CD8-positive, alpha-beta memory T cell (primary cell): ENCODE results near the gene OPRL1. TPM values are rescaled to one million over a fixed set of nuclear protein-coding genes. Genes with fewer than 3 reads are reported as not detected.
A peak's percentile ranks its signal among the peaks of the same experiment; 100 is the strongest.

Experiments used
- CTCF ChIA-PET: fragments of 350-600 bp; sonication (Branson Sonifier 250); formaldehyde crosslinking; loops from one replicate; lab custom pipeline; 2021; ENCODE audit warnings: antibody characterized with exemption; lab: Charles Lee
- POLR2A ChIA-PET: fragments of 350-600 bp; sonication (Branson Sonifier 250); formaldehyde crosslinking; loops from one replicate; lab custom pipeline; 2021; ENCODE audit warnings: antibody characterized with exemption; lab: Charles Lee
- DNase-seq, 5 donors: peaks; one replicate each; pipeline versions ENCODE4 v3.0.0 to v3.0.0-alpha.2; 2020 to 2022; ENCODE audit warnings: mixed read lengths in 1 of 5
- H3K27ac ChIP-seq: one replicate; pipeline ENCODE4 v1.7.0; 2013; ENCODE audit warnings: low read depth, mild to moderate bottlenecking, low read length, moderate library complexity
- H3K27me3 ChIP-seq: 2 replicates; pipeline ENCODE4 v1.7.0; 2013; ENCODE audit warnings: low read length, mild to moderate bottlenecking; ENCODE audit not compliant: insufficient read depth, poor library complexity, severe bottlenecking
- H3K36me3 ChIP-seq: 2 replicates; pipeline ENCODE4 v1.7.0; 2013; ENCODE audit warnings: mild to moderate bottlenecking, low read length, moderate library complexity; ENCODE audit not compliant: insufficient read depth
- H3K4me1 ChIP-seq: 2 replicates; pipeline ENCODE4 v1.7.0; 2013; ENCODE audit warnings: mild to moderate bottlenecking, low read length, moderate library complexity; ENCODE audit not compliant: insufficient read depth
- H3K4me3 ChIP-seq: 2 replicates; pipeline ENCODE4 v1.7.0; 2013; ENCODE audit warnings: mild to moderate bottlenecking, low read length
- H3K9me3 ChIP-seq: 2 replicates; pipeline ENCODE4 v1.7.0; 2013; ENCODE audit warnings: mild to moderate bottlenecking, low read length
- H3K27ac Mint-ChIP-seq, 8 donors: one replicate each; pipeline ENCODE4 v1.8.0; 2020 to 2021; ENCODE audit warnings: mixed read lengths in 8 of 8, mild to moderate bottlenecking in 6 of 8, inconsistent platforms in 3 of 8, moderate library complexity in 3 of 8
- H3K27me3 Mint-ChIP-seq, 2 donors: one replicate each; pipeline ENCODE4 v1.8.0; 2020 to 2021; ENCODE audit warnings: mixed read lengths in 2 of 2, mild to moderate bottlenecking in 1 of 2, moderate library complexity in 1 of 2
- H3K36me3 Mint-ChIP-seq, 3 donors: one replicate each; pipeline ENCODE4 v1.8.0; 2020 to 2021; ENCODE audit warnings: mixed read lengths in 3 of 3, inconsistent platforms in 1 of 3, mild to moderate bottlenecking in 1 of 3
- H3K4me1 Mint-ChIP-seq, 3 donors: one replicate each; pipeline ENCODE4 v1.8.0; 2020 to 2021; ENCODE audit warnings: mixed read lengths in 3 of 3, inconsistent platforms in 1 of 3, mild to moderate bottlenecking in 1 of 3
- H3K4me3 Mint-ChIP-seq, 7 donors: one replicate each; pipeline ENCODE4 v1.8.0; 2020 to 2021; ENCODE audit warnings: mixed read lengths in 7 of 7, mild to moderate bottlenecking in 6 of 7, moderate library complexity in 4 of 7, inconsistent platforms in 2 of 7
- H3K9me3 Mint-ChIP-seq, 5 donors: one replicate each; pipeline ENCODE4 v1.8.0; 2020 to 2022; ENCODE audit warnings: mixed read lengths in 5 of 5, mild to moderate bottlenecking in 3 of 5, moderate library complexity in 2 of 5, inconsistent platforms in 1 of 5
- polyA plus RNA-seq: library from polyadenylated mRNA; unstranded; fragments of 300-500 nt; fragmentation: Illumina TruSeq; gene quantifications from one replicate; pipeline ENCODE4 v1.2.3, GENCODE V29; 2021
- total RNA-seq, 2 experiments: library from RNA; stranded (reverse); gene quantifications; one replicate each; pipeline ENCODE4 v1.2.3, GENCODE V29; 2021

The OPRL1 gene
- total and polyA plus RNA-seq, 3 experiments from 2014 or later = 0.38 to 0.49 (median 0.44) TPM

GRCh38 chr20:64044484-64045247 lies 35.2 kb upstream of the OPRL1 start:
- Mint-ChIP-seq H3K27me3 (peaks cover 25 to 29% of the 10 kb centered on the region in 2 donors), H3K4me1 (peaks cover 11 to 56% (median 16%) of the 10 kb centered on the region in 3 donors), H3K27ac (peak overlapping the region in 3 of 8 donors; percentile 52 to 95 (median 61)), H3K4me3 (peak overlapping the region in 2 of 7 donors; percentile 46 to 68), H3K9me3 (no peaks in the 10 kb centered on the region), H3K36me3 (no peaks in the 10 kb centered on the region)
- H3K4me1 ChIP-seq = peaks cover 17% of the 10 kb centered on the region
- ChIA-PET POLR2A (interaction anchor here (0.7 kb wide), 1 partner anchor 43 kb away, joined by 4 read pairs; no protein-coding TSS in a partner anchor), CTCF (interaction anchor here (0.6 to 3.2 kb wide), 4 partner anchors 9 to 465 kb away, joined by 3 to 17 read pairs (median 4); no protein-coding TSS in a partner anchor)
- H3K27me3 ChIP-seq = peaks cover 5% of the 10 kb centered on the region
- no peaks in the 10 kb centered on the region for H3K36me3 ChIP-seq
- H3K4me3 ChIP-seq = no peak overlapping the region
- DNase-seq = no peak
- no peak overlapping the region for H3K27ac ChIP-seq
- H3K9me3 ChIP-seq = no peaks in the 10 kb centered on the region

GRCh38 chr20:64045346-64046011 lies 34.4 kb upstream of the OPRL1 start:
- H3K27ac ChIP-seq = no peak overlapping the region
- peak overlapping the region in 1 of 8 donors; percentile 3 for H3K27ac Mint-ChIP-seq
- H3K4me3 ChIP-seq = no peak overlapping the region
- H3K4me1 Mint-ChIP-seq = peaks cover 11 to 48% (median 15%) of the 10 kb centered on the region in 3 donors
- no peak for DNase-seq
- H3K27me3 Mint-ChIP-seq = peaks cover 26 to 27% of the 10 kb centered on the region in 2 donors
- peaks cover 13% of the 10 kb centered on the region for H3K27me3 ChIP-seq
- no peaks in the 10 kb centered on the region for H3K9me3 Mint-ChIP-seq
- ChIA-PET POLR2A (no interaction called here), CTCF (interaction anchor here (1.1 to 1.5 kb wide), 2 partner anchors 9 to 12 kb away, joined by 3 to 4 read pairs; no protein-coding TSS in a partner anchor)
- H3K36me3 Mint-ChIP-seq = no peaks in the 10 kb centered on the region
- peaks cover 19% of the 10 kb centered on the region for H3K4me1 ChIP-seq
- H3K36me3 ChIP-seq = no peaks in the 10 kb centered on the region
- no peaks in the 10 kb centered on the region for H3K9me3 ChIP-seq
- H3K4me3 Mint-ChIP-seq = no peak overlapping the region

GRCh38 chr20:64047046-64047389 lies 32.9 kb upstream of the OPRL1 start:
- H3K4me1 Mint-ChIP-seq = peaks cover 7 to 33% (median 12%) of the 10 kb centered on the region in 3 donors
- H3K4me3 Mint-ChIP-seq = peak overlapping the region in 1 of 7 donors; percentile 68
- H3K27me3 Mint-ChIP-seq = peaks cover 34 to 38% of the 10 kb centered on the region in 2 donors
- Histone ChIP-seq H3K4me1 (peaks cover 6% of the 10 kb centered on the region), H3K27me3 (peaks cover 26% of the 10 kb centered on the region), H3K27ac (no peak overlapping the region), H3K4me3 (no peak overlapping the region), H3K9me3 (no peaks in the 10 kb centered on the region), H3K36me3 (no peaks in the 10 kb centered on the region)
- no peaks in the 10 kb centered on the region for H3K36me3 Mint-ChIP-seq
- ChIA-PET CTCF (interaction anchor here (0.6 to 1.5 kb wide), 2 partner anchors 9 to 67 kb away, joined by 3 read pairs; no protein-coding TSS in a partner anchor), POLR2A (no interaction called here)
- H3K27ac Mint-ChIP-seq = no peak overlapping the region
- no peak for DNase-seq
- no peaks in the 10 kb centered on the region for H3K9me3 Mint-ChIP-seq

GRCh38 chr20:64047968-64048401 lies 31.9 kb upstream of the OPRL1 start:
- POLR2A ChIA-PET = no interaction called here
- H3K27me3 ChIP-seq = peaks cover 29% of the 10 kb centered on the region
- H3K36me3 ChIP-seq = no peaks in the 10 kb centered on the region
- CTCF ChIA-PET = interaction anchor here (1.2 to 1.5 kb wide), 2 partner anchors 12 to 68 kb away, joined by 3 read pairs; no protein-coding TSS in a partner anchor
- Mint-ChIP-seq H3K4me3 (peak overlapping the region in 1 of 7 donors; percentile 20), H3K36me3 (no peaks in the 10 kb centered on the region), H3K27me3 (peaks cover 38 to 44% of the 10 kb centered on the region in 2 donors), H3K9me3 (no peaks in the 10 kb centered on the region), H3K27ac (no peak overlapping the region), H3K4me1 (peaks cover 7 to 30% (median 11%) of the 10 kb centered on the region in 3 donors)
- H3K4me1 ChIP-seq = peaks cover 6% of the 10 kb centered on the region
- DNase-seq = no peak
- H3K4me3 ChIP-seq = no peak overlapping the region
- no peaks in the 10 kb centered on the region for H3K9me3 ChIP-seq
- H3K27ac ChIP-seq = no peak overlapping the region

- CTCF ChIA-PET = interaction anchor here (1.2 kb wide), 1 partner anchor 12 kb away, joined by 3 read pairs; no protein-coding TSS in a partner anchor
- no peaks in the 10 kb centered on the region for H3K9me3 Mint-ChIP-seq
These were observed 31.4 kb upstream of the OPRL1 start for GRCh38 chr20:64048402-64049044.

GRCh38 chr20:64049060-64049877 lies 30.6 kb upstream of the OPRL1 start, which contains the start of gene SOX18:
Gene SOX18 (minus strand): TSS chr20:64049639. CDS start chr20:64049516, 123 bp downstream.
- H3K27ac Mint-ChIP-seq = no peak within 1 kb of the TSS
- no peak within 1 kb of the TSS for H3K4me3 ChIP-seq
- CTCF ChIA-PET = interaction anchor here (1.2 kb wide), 1 partner anchor 11 kb away, joined by 3 read pairs; no protein-coding TSS in a partner anchor
- no peaks in the 10 kb centered on the region for H3K36me3 Mint-ChIP-seq
- no peak for DNase-seq
- H3K27me3 ChIP-seq = peaks cover 29% of the 10 kb centered on the region
- no peaks in the 10 kb centered on the region for H3K36me3 ChIP-seq
- peak within 1 kb of the TSS in 4 of 7 donors; percentile 20 to 78 (median 57) for H3K4me3 Mint-ChIP-seq
- peak within 1 kb of the TSS; percentile 59 for H3K27ac ChIP-seq
- H3K4me1 Mint-ChIP-seq = peaks cover 0 to 21% (median 6%) of the 10 kb centered on the region in 3 donors
- peaks cover 6% of the 10 kb centered on the region for H3K4me1 ChIP-seq
- no peaks in the 10 kb centered on the region for H3K9me3 ChIP-seq
- POLR2A ChIA-PET = no interaction called here
- no peaks in the 10 kb centered on the region for H3K9me3 Mint-ChIP-seq
- peaks cover 38 to 52% of the 10 kb centered on the region in 2 donors for H3K27me3 Mint-ChIP-seq

More at GRCh38 chr20:64048402-64049044, 31.4 kb upstream of the OPRL1 start:
- Histone ChIP-seq H3K27me3 (peaks cover 29% of the 10 kb centered on the region), H3K4me1 (peaks cover 6% of the 10 kb centered on the region), H3K9me3 (no peaks in the 10 kb centered on the region), H3K36me3 (no peaks in the 10 kb centered on the region), H3K4me3 (no peak overlapping the region), H3K27ac (no peak overlapping the region)
- Mint-ChIP-seq H3K4me1 (peaks cover 5 to 27% (median 9%) of the 10 kb centered on the region in 3 donors), H3K27ac (no peak overlapping the region), H3K36me3 (no peaks in the 10 kb centered on the region), H3K27me3 (peaks cover 39 to 50% of the 10 kb centered on the region in 2 donors), H3K4me3 (no peak overlapping the region)
- DNase-seq = no peak
- POLR2A ChIA-PET = no interaction called here

- Histone ChIP-seq H3K9me3 (no peaks in the 10 kb centered on the region), H3K27me3 (peaks cover 29% of the 10 kb centered on the region), H3K4me1 (peaks cover 6% of the 10 kb centered on the region), H3K36me3 (no peaks in the 10 kb centered on the region), H3K4me3 (no peak overlapping the region), H3K27ac (peak overlapping the region; percentile 59)
- Mint-ChIP-seq H3K4me3 (peak overlapping the region in 1 of 7 donors; percentile 20), H3K36me3 (no peaks in the 10 kb centered on the region), H3K4me1 (peaks cover 0 to 16% (median 6%) of the 10 kb centered on the region in 3 donors), H3K27ac (no peak overlapping the region), H3K9me3 (no peaks in the 10 kb centered on the region), H3K27me3 (peaks cover 33 to 52% of the 10 kb centered on the region in 2 donors)
- DNase-seq = no peak
- ChIA-PET POLR2A (no interaction called here), CTCF (no interaction called here)
These were observed 30.0 kb upstream of the OPRL1 start for GRCh38 chr20:64049878-64050260.
